Bronchus fibroblast of lung (primary cell): Measurements from ENCODE around the gene POLR1A. TPM values are rescaled to one million over a fixed set of nuclear protein-coding genes. Genes with fewer than 3 reads are reported as not detected.

Experiments used
- total RNA-seq: library from RNA; depleted of rRNA; stranded (reverse); fragments of >200 nt; gene quantifications from 2 replicates; pipeline ENCODE4 v1.2.3, GENCODE V29; 2015

Gene POLR1A
- total RNA-seq = 15.6 and 16.6 TPM in 2 replicates

GRCh38 chr2:86105252-86105968 is at the start of gene POLR1A:
TSS of gene POLR1A (minus strand) at chr2:86105886. CDS start at chr2:86105776, 110 bp downstream.

GRCh38 chr2:86105969-86106945 is 571 bp upstream of the POLR1A start, which contains the start of gene PTCD3:
TSS of gene PTCD3 (plus strand) at chr2:86106235. CDS start at chr2:86106248, 13 bp downstream.

Other genes starting within 250 kb of the POLR1A start
- gene ST3GAL5, start 216.9 kb downstream of the POLR1A start, total RNA-seq = 2.5 and 3.9 TPM in 2 replicates
- gene PTCD3, start 349 bp upstream of the POLR1A start, total RNA-seq = 57.2 and 73.5 TPM in 2 replicates
- gene IMMT, start 89.6 kb upstream of the POLR1A start, total RNA-seq = 81.5 and 85.0 TPM in 2 replicates
- gene MRPL35, start 93.6 kb upstream of the POLR1A start, total RNA-seq = 28.6 and 34.8 TPM in 2 replicates
- gene REEP1, start 231.7 kb upstream of the POLR1A start, total RNA-seq = 0.67 TPM in 1 of 2 replicates, not detected in the other